Coronary artery (tissue), 2 donors: ENCODE data around the gene SLC7A6.

ENCODE experiments used
- DNase-seq: peaks from one replicate; pipeline ENCODE4 v3.0.0-alpha.2; 2017; ENCODE audit warnings: low spot score
- H3K27ac ChIP-seq, 2 donors: fragments of 200-600 bp; sonication (generic); one replicate each; pipeline ENCODE4 v1.5.1; 2016 to 2019
- H3K4me3 ChIP-seq: fragments of 200-600 bp; sonication (generic); 2 replicates; pipeline ENCODE4 v1.5.1; 2016; ENCODE audit warnings: mild to moderate bottlenecking, moderate library complexity
- TF ChIP-seq, protein P1 (sequence below): fragments of 200-600 bp; sonication (generic); IDR thresholded peaks from one replicate; pipeline ENCODE4 v1.5.1; 2019; ENCODE audit warnings: antibody characterized with exemption

SLC7A6 gene

DNA sequence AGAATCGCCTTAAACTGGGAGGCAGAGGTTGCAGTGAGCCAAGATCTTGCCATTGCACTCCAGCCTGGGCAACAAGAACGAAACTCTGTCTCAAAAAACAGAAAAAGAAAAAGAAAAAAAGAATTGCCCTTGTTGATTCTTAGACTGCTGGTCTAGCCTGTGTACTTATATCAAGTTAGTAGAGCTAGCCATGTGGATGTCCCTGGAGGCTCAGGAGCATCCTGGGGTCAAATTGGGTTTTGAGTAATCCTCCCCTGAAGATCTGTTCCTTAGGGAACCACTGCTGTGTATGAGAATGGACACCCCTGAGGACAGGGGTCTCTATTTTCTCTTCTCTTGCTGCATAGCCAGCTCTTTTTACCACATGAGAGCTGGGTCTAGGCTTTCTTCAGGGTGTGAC is 24.9 kb downstream of the SLC7A6 start:
- no peak for DNase-seq
- Histone ChIP-seq H3K4me3 (no peak overlapping the region), H3K27ac (peak overlapping the region in 1 of 2 donors; percentile 42)
- TF ChIP-seq, protein P1, sequence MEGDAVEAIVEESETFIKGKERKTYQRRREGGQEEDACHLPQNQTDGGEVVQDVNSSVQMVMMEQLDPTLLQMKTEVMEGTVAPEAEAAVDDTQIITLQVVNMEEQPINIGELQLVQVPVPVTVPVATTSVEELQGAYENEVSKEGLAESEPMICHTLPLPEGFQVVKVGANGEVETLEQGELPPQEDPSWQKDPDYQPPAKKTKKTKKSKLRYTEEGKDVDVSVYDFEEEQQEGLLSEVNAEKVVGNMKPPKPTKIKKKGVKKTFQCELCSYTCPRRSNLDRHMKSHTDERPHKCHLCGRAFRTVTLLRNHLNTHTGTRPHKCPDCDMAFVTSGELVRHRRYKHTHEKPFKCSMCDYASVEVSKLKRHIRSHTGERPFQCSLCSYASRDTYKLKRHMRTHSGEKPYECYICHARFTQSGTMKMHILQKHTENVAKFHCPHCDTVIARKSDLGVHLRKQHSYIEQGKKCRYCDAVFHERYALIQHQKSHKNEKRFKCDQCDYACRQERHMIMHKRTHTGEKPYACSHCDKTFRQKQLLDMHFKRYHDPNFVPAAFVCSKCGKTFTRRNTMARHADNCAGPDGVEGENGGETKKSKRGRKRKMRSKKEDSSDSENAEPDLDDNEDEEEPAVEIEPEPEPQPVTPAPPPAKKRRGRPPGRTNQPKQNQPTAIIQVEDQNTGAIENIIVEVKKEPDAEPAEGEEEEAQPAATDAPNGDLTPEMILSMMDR: no peak

DNA sequence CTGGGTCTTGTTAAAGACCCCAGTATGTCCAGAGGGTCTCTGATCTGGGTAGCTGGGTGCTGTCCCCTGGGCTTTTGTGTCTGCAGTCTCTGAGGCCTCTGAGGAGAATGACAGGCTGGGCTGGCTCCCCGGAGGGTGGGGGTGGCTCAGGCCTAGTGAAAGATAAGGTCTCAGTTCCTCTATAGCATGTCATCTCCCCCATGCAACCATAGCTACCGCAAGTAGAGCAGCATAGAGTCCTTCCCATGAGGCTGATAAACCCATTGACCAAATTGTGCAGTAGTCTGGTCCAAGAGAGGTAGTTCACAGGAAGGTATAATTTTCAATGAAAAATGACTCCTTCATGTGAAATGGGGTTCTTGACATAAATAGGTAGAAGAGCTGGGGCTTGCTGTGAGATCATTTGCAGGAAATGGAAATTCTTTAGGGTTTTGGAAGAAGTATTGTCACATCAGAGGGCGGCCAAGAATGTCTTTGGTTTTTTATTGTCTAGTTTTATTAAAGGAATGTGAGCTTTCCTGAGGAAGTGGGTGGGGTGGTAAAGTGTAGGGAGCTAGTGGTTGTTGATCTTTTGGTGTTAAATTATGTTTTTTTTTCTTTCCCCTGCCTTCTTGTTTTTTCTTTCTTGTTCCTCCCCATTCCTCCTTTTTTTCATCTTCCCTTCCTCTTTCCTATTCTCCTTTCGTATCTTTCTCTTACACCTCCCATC is 25.4 kb downstream of the SLC7A6 start:
- no peak for DNase-seq
- H3K27ac ChIP-seq: peak overlapping the region in 1 of 2 donors; percentile 42
- H3K4me3 ChIP-seq: no peak overlapping the region
- TF ChIP-seq, protein P1: no peak

- H3K27ac ChIP-seq: peak overlapping the region in 1 of 2 donors; percentile 52
- TF ChIP-seq, protein P1: no peak
- DNase-seq: no peak
- H3K4me3 ChIP-seq: no peak overlapping the region
These were observed 26.1 kb downstream of the SLC7A6 start for GRCh38 chr16:68290450-68290849.

DNA sequence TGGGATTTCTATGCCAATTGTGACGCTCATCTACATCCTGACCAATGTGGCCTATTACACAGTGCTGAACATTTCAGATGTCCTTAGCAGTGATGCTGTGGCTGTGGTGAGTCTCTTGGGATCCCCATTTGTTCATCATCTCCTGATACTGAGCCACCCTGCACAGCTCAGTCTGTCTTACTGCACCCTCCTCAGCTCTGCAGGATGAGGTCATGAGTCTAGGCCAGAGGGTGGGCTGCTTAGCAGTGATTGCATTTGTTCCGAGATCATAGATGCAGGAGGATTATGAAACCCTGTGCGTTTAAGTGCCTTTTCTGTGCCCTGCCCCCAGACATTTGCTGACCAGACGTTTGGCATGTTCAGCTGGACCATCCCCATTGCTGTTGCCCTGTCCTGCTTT is 26.9 kb downstream of the SLC7A6 start:
- no peak for DNase-seq
- no peak overlapping the region for H3K27ac ChIP-seq
- H3K4me3 ChIP-seq: no peak overlapping the region
- TF ChIP-seq, protein P1: no peak

GRCh38 chr16:68292425-68292824 is 28.1 kb downstream of the SLC7A6 start:
- H3K4me3 ChIP-seq: no peak overlapping the region
- TF ChIP-seq, protein P1: no peak
- no peak for DNase-seq
- no peak overlapping the region for H3K27ac ChIP-seq

DNA sequence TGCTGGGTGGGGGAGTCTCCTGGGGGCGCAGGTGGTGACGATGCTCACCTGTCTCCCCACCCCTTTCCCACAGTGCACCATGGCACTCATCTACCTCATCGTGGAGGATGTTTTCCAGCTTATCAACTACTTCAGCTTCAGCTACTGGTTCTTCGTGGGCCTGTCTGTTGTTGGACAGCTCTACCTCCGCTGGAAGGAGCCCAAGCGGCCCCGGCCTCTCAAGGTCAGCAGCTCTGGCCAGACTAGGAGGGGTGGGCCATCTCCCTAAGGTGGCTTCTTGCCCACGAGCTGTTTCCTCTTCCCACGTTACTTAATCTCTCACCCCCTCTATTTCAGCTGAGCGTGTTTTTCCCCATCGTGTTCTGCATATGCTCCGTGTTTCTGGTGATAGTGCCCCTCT is 32.0 kb downstream of the SLC7A6 start:
- TF ChIP-seq, protein P1: no peak
- Histone ChIP-seq H3K4me3 (no peak overlapping the region), H3K27ac (no peak overlapping the region)
- DNase-seq: no peak

DNA sequence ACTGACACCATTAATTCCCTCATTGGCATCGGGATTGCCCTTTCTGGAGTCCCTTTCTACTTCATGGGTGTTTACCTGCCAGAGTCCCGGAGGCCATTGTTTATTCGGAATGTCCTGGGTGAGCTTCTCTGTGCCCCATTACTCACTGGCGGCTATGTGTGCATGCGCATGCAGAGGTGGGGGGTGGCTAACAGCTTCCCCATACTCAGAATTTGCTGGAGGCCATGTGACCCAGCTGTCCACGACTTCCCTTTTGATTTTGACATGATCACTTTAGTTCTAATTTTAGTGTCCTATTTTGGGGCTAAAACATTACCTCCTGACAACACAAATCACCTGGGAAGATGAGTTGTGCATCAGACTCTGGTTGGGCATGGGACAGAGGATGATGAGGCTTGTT is 32.4 kb downstream of the SLC7A6 start:
- Histone ChIP-seq H3K27ac (no peak overlapping the region), H3K4me3 (no peak overlapping the region)
- no peak for DNase-seq
- TF ChIP-seq, protein P1: no peak
